Parathyroid adenoma (tissue), 2 donors: ENCODE data around the gene TRPC4.

Source experiments
- H2AFZ ChIP-seq: fragments of 300-600 bp; sonication (generic); one replicate; pipeline ENCODE4 v1.7.0; 2017; ENCODE audit warnings: antibody characterized with exemption, mild to moderate bottlenecking
- H3K27ac ChIP-seq: fragments of 300-600 bp; sonication (generic); one replicate; pipeline ENCODE4 v1.7.0; 2017
- H3K27me3 ChIP-seq: fragments of 300-600 bp; sonication (generic); one replicate; pipeline ENCODE4 v1.7.0; 2017; ENCODE audit warnings: low read length; ENCODE audit not compliant: control insufficient read depth, insufficient read depth
- H3K36me3 ChIP-seq: fragments of 300-600 bp; sonication (generic); one replicate; pipeline ENCODE4 v1.7.0; 2017; ENCODE audit warnings: low read length; ENCODE audit not compliant: control insufficient read depth, insufficient read depth
- H3K4me1 ChIP-seq: fragments of 300-600 bp; sonication (generic); one replicate; pipeline ENCODE4 v1.7.0; 2017; ENCODE audit warnings: control low read depth
- H3K4me2 ChIP-seq: fragments of 300-600 bp; sonication (generic); one replicate; pipeline ENCODE4 v1.7.0; 2017; ENCODE audit warnings: low read length
- H3K4me3 ChIP-seq: fragments of 300-600 bp; sonication (generic); one replicate; pipeline ENCODE4 v1.7.0; 2017; ENCODE audit warnings: low read depth, low read length
- H3K79me2 ChIP-seq: fragments of 300-600 bp; sonication (generic); one replicate; pipeline ENCODE4 v1.7.0; 2017; ENCODE audit warnings: control low read depth
- H3K9ac ChIP-seq: fragments of 300-600 bp; sonication (generic); one replicate; pipeline ENCODE4 v1.7.0; 2017; ENCODE audit warnings: mild to moderate bottlenecking
- H3K9me3 ChIP-seq: fragments of 300-600 bp; sonication (generic); one replicate; pipeline ENCODE4 v1.7.0; 2017; ENCODE audit warnings: low read length; ENCODE audit not compliant: control insufficient read depth
- TF ChIP-seq, protein P1 (sequence below): fragments of 300-600 bp; sonication (generic); IDR thresholded peaks from one replicate; pipeline ENCODE4 v1.7.0; 2017; ENCODE audit warnings: antibody characterized with exemption, mild to moderate bottlenecking
- donor health status: primary hyperparathyroidism.

The TRPC4 gene

DNA sequence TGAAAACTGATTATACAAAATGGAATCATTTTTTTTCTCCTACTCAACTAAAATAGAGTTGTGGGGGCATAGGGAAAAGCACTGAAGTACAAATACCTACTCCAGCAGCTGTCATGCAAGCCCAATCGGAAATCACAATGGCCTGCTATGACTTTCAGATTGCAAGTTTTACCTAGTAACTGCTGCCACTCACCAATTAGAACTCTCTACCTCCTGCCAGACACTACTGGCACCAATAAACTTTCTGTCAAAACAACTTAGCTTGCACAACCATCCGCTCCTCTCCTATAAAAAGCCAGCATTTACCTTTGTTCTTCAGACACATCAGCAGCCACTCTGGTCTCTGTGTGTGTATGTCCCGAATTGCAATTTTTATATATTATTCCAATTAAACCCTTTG lies 9.3 kb upstream of the TRPC4 start:
- Histone ChIP-seq H3K4me3 (no peak overlapping the region), H3K79me2 (no peaks in the 10 kb centered on the region), H3K27me3 (no peaks in the 10 kb centered on the region), H3K4me2 (no peak overlapping the region), H3K9me3 (no peaks in the 10 kb centered on the region), H3K27ac (no peak overlapping the region), H2AFZ (no peak overlapping the region), H3K36me3 (no peaks in the 10 kb centered on the region), H3K4me1 (no peaks in the 10 kb centered on the region), H3K9ac (no peak overlapping the region)
- TF ChIP-seq, protein P1, sequence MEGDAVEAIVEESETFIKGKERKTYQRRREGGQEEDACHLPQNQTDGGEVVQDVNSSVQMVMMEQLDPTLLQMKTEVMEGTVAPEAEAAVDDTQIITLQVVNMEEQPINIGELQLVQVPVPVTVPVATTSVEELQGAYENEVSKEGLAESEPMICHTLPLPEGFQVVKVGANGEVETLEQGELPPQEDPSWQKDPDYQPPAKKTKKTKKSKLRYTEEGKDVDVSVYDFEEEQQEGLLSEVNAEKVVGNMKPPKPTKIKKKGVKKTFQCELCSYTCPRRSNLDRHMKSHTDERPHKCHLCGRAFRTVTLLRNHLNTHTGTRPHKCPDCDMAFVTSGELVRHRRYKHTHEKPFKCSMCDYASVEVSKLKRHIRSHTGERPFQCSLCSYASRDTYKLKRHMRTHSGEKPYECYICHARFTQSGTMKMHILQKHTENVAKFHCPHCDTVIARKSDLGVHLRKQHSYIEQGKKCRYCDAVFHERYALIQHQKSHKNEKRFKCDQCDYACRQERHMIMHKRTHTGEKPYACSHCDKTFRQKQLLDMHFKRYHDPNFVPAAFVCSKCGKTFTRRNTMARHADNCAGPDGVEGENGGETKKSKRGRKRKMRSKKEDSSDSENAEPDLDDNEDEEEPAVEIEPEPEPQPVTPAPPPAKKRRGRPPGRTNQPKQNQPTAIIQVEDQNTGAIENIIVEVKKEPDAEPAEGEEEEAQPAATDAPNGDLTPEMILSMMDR = no peak

DNA sequence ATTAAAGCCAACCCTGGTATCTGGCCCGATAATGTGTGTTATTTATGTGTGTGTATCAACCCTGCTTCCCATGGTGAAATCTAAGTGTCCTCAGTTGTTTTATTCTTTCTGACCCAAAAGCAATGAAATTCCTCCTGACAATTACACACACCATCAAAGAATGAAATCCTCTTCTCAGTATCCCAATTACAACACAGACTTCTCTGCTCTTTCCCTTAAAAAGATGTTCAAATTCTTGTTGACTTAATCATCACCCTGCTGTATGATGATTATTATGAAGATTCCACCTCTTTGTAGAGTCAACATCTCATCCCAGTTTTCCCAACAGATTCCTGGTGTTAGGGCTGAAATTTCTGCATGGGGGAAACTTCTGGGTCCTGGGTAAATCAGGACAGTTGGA lies 8.9 kb upstream of the TRPC4 start:
- Histone ChIP-seq H3K4me1 (no peaks in the 10 kb centered on the region), H3K79me2 (no peaks in the 10 kb centered on the region), H3K27me3 (no peaks in the 10 kb centered on the region), H3K36me3 (no peaks in the 10 kb centered on the region), H3K27ac (no peak overlapping the region), H3K4me3 (no peak overlapping the region), H2AFZ (no peak overlapping the region), H3K9me3 (no peaks in the 10 kb centered on the region), H3K9ac (no peak overlapping the region), H3K4me2 (no peak overlapping the region)
- TF ChIP-seq, protein P1 = no peak

- no peak overlapping the region for H3K27ac ChIP-seq
- TF ChIP-seq, protein P1 = no peak
- H3K27me3 ChIP-seq = no peaks in the 10 kb centered on the region
- no peaks in the 10 kb centered on the region for H3K9me3 ChIP-seq
- no peak overlapping the region for H2AFZ ChIP-seq
- H3K79me2 ChIP-seq = no peaks in the 10 kb centered on the region
- no peak overlapping the region for H3K4me3 ChIP-seq
- no peaks in the 10 kb centered on the region for H3K36me3 ChIP-seq
- peak overlapping the region; percentile 82 for H3K4me2 ChIP-seq
- H3K9ac ChIP-seq = no peak overlapping the region
- H3K4me1 ChIP-seq = no peaks in the 10 kb centered on the region
Observed at GRCh38 chr13:37870895-37871550, 1.5 kb upstream of the TRPC4 start.

DNA sequence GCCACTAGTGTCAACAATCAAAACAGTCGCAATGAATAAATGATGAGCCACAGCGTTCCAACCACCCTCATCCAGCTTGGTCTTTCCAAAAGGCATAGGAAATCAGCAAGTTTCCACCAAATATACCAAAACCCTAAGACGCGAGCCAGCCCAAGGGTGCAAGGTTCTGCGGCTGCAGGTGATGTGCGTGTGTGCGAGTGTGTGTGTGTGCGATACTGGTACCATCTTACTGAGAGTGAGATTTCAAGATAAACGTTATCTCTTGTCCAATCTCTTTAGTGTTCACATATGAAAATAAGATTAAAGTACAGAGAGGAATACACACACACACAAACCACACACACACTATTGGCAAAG lies 895 bp upstream of the TRPC4 start:
- no peak overlapping the region for H2AFZ ChIP-seq
- no peak overlapping the region for H3K4me3 ChIP-seq
- H3K36me3 ChIP-seq = no peaks in the 10 kb centered on the region
- no peaks in the 10 kb centered on the region for H3K4me1 ChIP-seq
- no peaks in the 10 kb centered on the region for H3K9me3 ChIP-seq
- TF ChIP-seq, protein P1 = no peak
- no peak overlapping the region for H3K9ac ChIP-seq
- no peak overlapping the region for H3K27ac ChIP-seq
- no peaks in the 10 kb centered on the region for H3K79me2 ChIP-seq
- H3K4me2 ChIP-seq = peak overlapping the region; percentile 82
- H3K27me3 ChIP-seq = no peaks in the 10 kb centered on the region

- Histone ChIP-seq H3K4me1 (no peaks in the 10 kb centered on the region), H3K9me3 (no peaks in the 10 kb centered on the region), H3K4me3 (peak overlapping the region; percentile 56), H3K4me2 (peak overlapping the region; percentile 82), H3K36me3 (no peaks in the 10 kb centered on the region), H2AFZ (peak overlapping the region; percentile 25), H3K9ac (no peak overlapping the region), H3K27ac (no peak overlapping the region), H3K79me2 (no peaks in the 10 kb centered on the region), H3K27me3 (no peaks in the 10 kb centered on the region)
- TF ChIP-seq, protein P1 = no peak
Observed at GRCh38 chr13:37869506-37869755, 141 bp downstream of the TRPC4 start.
